ENCODE data around the gene CLCN1.

CLCN1 gene

GRCh38 chr7:143354376-143354775 lies 38.5 kb downstream of the CLCN1 start:
- H3K4me1 Mint-ChIP-seq = peaks cover 2% of the 10 kb centered on the region
- H3K36me3 Mint-ChIP-seq = no peaks in the 10 kb centered on the region
- H3K4me3 Mint-ChIP-seq = no peak overlapping the region
- H3K27me3 Mint-ChIP-seq = peaks cover 84% of the 10 kb centered on the region
- no peak overlapping the region for H3K27ac Mint-ChIP-seq
- CTCF ChIA-PET = interaction anchor here (1.9 to 2.1 kb wide), 2 partner anchors 9 to 114 kb away, joined by 8 read pairs; no protein-coding TSS in a partner anchor
- no peaks in the 10 kb centered on the region for H3K9me3 Mint-ChIP-seq
- DNase-seq = no peak

GRCh38 chr7:143354965-143355364 lies 39.1 kb downstream of the CLCN1 start:
- Mint-ChIP-seq H3K4me1 (peaks cover 2% of the 10 kb centered on the region), H3K27me3 (peaks cover 88% of the 10 kb centered on the region), H3K9me3 (no peaks in the 10 kb centered on the region), H3K4me3 (no peak overlapping the region), H3K27ac (no peak overlapping the region), H3K36me3 (no peaks in the 10 kb centered on the region)
- CTCF ChIA-PET = interaction anchor here (1.2 to 2.1 kb wide), 3 partner anchors 10 to 114 kb away, joined by 3 to 8 read pairs (median 8); no protein-coding TSS in a partner anchor
- no peak for DNase-seq

GRCh38 chr7:143355450-143356385 lies 39.8 kb downstream of the CLCN1 start:
- H3K4me1 Mint-ChIP-seq = peaks cover 2% of the 10 kb centered on the region
- H3K36me3 Mint-ChIP-seq = no peaks in the 10 kb centered on the region
- no peak for DNase-seq
- peaks cover 88% of the 10 kb centered on the region for H3K27me3 Mint-ChIP-seq
- H3K9me3 Mint-ChIP-seq = no peaks in the 10 kb centered on the region
- CTCF ChIA-PET = interaction anchor here (1.2 to 2.1 kb wide), 3 partner anchors 11 to 115 kb away, joined by 3 to 8 read pairs (median 8); no protein-coding TSS in a partner anchor
- no peak overlapping the region for H3K27ac Mint-ChIP-seq
- H3K4me3 Mint-ChIP-seq = no peak overlapping the region

GRCh38 chr7:143356414-143357050 lies 40.6 kb downstream of the CLCN1 start:
- Mint-ChIP-seq H3K36me3 (no peaks in the 10 kb centered on the region), H3K4me1 (peaks cover 2% of the 10 kb centered on the region), H3K4me3 (no peak overlapping the region), H3K27me3 (peaks cover 89% of the 10 kb centered on the region), H3K9me3 (no peaks in the 10 kb centered on the region), H3K27ac (no peak overlapping the region)
- CTCF ChIA-PET = interaction anchor here (1.9 kb wide), 1 partner anchor 116 kb away, joined by 8 read pairs; no protein-coding TSS in a partner anchor
- no peak for DNase-seq

GRCh38 chr7:143358626-143359025 lies 42.7 kb downstream of the CLCN1 start:
- DNase-seq = no peak
- Mint-ChIP-seq H3K4me1 (peaks cover 8% of the 10 kb centered on the region), H3K36me3 (no peaks in the 10 kb centered on the region), H3K27me3 (peaks cover 88% of the 10 kb centered on the region), H3K4me3 (no peak overlapping the region), H3K9me3 (no peaks in the 10 kb centered on the region), H3K27ac (no peak overlapping the region)
- CTCF ChIA-PET = no interaction called here

- Mint-ChIP-seq H3K9me3 (no peaks in the 10 kb centered on the region), H3K27me3 (peaks cover 92% of the 10 kb centered on the region), H3K4me3 (no peak overlapping the region), H3K27ac (no peak overlapping the region), H3K4me1 (peaks cover 8% of the 10 kb centered on the region), H3K36me3 (no peaks in the 10 kb centered on the region)
- DNase-seq = no peak
- CTCF ChIA-PET = interaction anchor here (0.9 to 1.8 kb wide), 5 partner anchors 11 to 119 kb away, joined by 3 to 6 read pairs (median 4); no protein-coding TSS in a partner anchor
These were observed 44.0 kb downstream of the CLCN1 start for GRCh38 chr7:143359771-143360353.

- Mint-ChIP-seq H3K36me3 (no peaks in the 10 kb centered on the region), H3K4me1 (peaks cover 8% of the 10 kb centered on the region), H3K27ac (no peak overlapping the region), H3K27me3 (peaks cover 92% of the 10 kb centered on the region), H3K9me3 (no peaks in the 10 kb centered on the region), H3K4me3 (peak overlapping the region; percentile 55)
- CTCF ChIA-PET = interaction anchor here (0.9 to 1.8 kb wide), 5 partner anchors 11 to 121 kb away, joined by 3 to 6 read pairs (median 4); no protein-coding TSS in a partner anchor
- DNase-seq = no peak
These were observed 45.1 kb downstream of the CLCN1 start for GRCh38 chr7:143360788-143361551.

- CTCF ChIA-PET = no interaction called here
- Mint-ChIP-seq H3K4me3 (peak overlapping the region; percentile 81), H3K9me3 (no peaks in the 10 kb centered on the region), H3K4me1 (peaks cover 8% of the 10 kb centered on the region), H3K27ac (no peak overlapping the region), H3K27me3 (peaks cover 92% of the 10 kb centered on the region), H3K36me3 (no peaks in the 10 kb centered on the region)
- DNase-seq = peak; percentile 27
These were observed 45.7 kb downstream of the CLCN1 start for GRCh38 chr7:143361552-143362130.

GRCh38 chr7:143362131-143363015 lies 46.5 kb downstream of the CLCN1 start, which contains the start of gene FAM131B:
Gene FAM131B, minus strand, starts transcription at chr7:143362713. Its CDS starts 110 bp downstream, at chr7:143362603.
- H3K27ac Mint-ChIP-seq = no peak within 1 kb of the TSS

GRCh38 chr7:143363016-143363937 lies 47.4 kb downstream of the CLCN1 start:
- peak overlapping the region; percentile 64 for H3K4me3 Mint-ChIP-seq
- no peaks in the 10 kb centered on the region for H3K9me3 Mint-ChIP-seq
- CTCF ChIA-PET = interaction anchor here (1.0 kb wide), 1 partner anchor 148 kb away, joined by 3 read pairs; no protein-coding TSS in a partner anchor
- H3K4me1 Mint-ChIP-seq = peaks cover 8% of the 10 kb centered on the region
- no peak for DNase-seq
- no peak overlapping the region for H3K27ac Mint-ChIP-seq
- peaks cover 97% of the 10 kb centered on the region for H3K27me3 Mint-ChIP-seq
- H3K36me3 Mint-ChIP-seq = no peaks in the 10 kb centered on the region

More at GRCh38 chr7:143362131-143363015, 46.5 kb downstream of the CLCN1 start, which contains the start of gene FAM131B:
- H3K27me3 Mint-ChIP-seq = peaks cover 92% of the 10 kb centered on the region
- H3K4me3 Mint-ChIP-seq = peak within 1 kb of the TSS; percentile 81
- H3K4me1 Mint-ChIP-seq = peaks cover 8% of the 10 kb centered on the region
- no peaks in the 10 kb centered on the region for H3K36me3 Mint-ChIP-seq
- DNase-seq = peak; percentile 57
- CTCF ChIA-PET = no interaction called here
- no peaks in the 10 kb centered on the region for H3K9me3 Mint-ChIP-seq

- no peaks in the 10 kb centered on the region for H3K9me3 Mint-ChIP-seq
- DNase-seq = no peak
- no peak overlapping the region for H3K4me3 Mint-ChIP-seq
- H3K36me3 Mint-ChIP-seq = no peaks in the 10 kb centered on the region
- CTCF ChIA-PET = no interaction called here
- peaks cover 15% of the 10 kb centered on the region for H3K4me1 Mint-ChIP-seq
- H3K27me3 Mint-ChIP-seq = peaks cover 63% of the 10 kb centered on the region
- no peak overlapping the region for H3K27ac Mint-ChIP-seq
These were observed 52.1 kb downstream of the CLCN1 start for GRCh38 chr7:143367972-143368371.

Data from activated naive CD4-positive, alpha-beta T cell treated with anti-CD3 and anti-CD28 coated beads, Interleukin-2, amount 10 ng/mL, durations not matched to agents 7 days and 5 days (primary cell).